HL-60/S4 (cell line): ENCODE data around the gene MBNL3.

Experiments
- in situ Hi-C: fragments of 300-500 bp; cut with MboI; formaldehyde crosslinking; loops from 2 replicates; pipeline ENCODE4 v1.14.3; 2022; ENCODE audit warnings: low sequenced_read_pairs

Gene MBNL3

DNA sequence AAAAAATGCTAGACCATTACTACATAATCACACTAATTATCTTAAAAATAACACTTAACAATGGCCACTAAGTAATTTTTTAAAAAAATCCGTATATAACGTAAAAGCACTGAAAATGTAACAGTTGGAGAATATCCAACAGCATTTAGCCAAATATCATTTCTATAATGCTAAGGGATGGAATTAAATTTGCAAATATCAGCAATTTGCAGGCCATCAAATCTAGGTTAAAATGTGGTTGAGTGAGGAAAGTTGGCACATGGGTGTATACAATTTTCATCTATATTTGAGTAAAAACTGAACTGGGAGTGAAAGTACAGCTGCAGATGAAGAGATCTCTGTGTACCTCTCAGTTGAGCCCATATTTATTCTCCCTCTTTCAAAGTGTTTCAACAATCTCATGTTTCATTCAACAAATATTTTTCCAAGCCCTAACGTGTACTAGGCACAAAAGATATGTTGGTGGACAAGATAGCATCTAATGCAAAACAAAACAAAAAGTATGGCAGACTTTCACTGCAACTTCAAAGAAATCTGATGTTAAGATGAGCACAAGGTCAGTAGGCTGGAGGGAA is 63.0 kb downstream of the MBNL3 start:
- in situ Hi-C loops: no loop called here

DNA sequence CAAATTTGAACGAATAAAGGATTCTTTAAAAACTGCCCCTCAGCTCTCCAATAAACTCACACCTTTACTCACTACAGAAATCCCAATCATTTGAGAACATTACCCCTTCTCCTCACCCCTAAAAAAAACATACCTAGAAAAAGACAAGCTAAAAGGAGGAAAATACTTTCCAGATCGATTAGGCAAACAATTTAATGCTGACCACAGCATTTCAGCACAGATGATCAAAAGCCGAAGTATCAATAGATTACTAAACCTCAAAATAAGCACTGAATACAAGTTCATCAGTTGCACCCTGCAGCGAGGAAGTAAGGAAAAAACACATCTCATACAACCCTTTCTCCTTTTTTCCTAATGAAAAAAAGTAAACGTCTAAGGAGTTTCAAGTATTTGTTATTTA is 65.5 kb downstream of the MBNL3 start:
- in situ Hi-C loops: no loop called here

DNA sequence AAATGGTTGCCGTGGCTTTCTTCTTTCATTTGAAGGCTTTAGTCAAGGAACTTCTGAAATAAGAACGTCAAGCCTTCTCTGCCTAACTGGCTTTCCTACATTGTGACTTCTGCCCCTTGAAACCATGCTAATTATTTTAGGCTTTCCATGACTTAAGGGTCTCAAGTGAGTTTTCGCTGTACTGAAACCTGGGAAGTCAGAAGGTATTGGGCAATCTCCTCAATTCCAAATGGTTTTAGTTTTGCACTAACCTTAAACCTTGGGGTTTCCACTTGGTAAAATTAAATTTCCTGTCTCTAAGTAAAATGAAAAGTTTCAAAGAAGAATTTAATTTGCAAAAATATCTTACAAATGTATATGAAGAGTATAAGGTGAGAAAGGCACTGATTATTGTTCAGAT is 73.8 kb downstream of the MBNL3 start:
- in situ Hi-C loops: no loop called here

DNA sequence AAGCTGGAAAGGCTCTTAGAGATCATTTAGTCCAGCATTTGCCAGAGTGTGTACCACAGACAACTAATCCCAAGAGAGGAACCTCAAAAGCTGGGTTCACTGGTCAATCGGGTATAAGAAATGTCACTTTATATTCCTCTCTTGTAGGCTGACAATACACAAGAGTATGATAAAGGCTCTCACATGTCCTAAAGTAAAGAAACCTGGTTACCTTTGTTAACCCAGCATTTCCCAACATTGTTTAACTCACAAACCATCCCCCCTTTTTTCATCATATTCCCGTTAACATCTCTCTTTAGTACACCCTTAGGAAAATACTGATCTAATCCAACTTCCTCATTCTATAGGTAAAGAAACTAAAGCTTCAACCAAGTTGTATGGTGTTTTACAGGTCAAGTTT is 74.4 kb downstream of the MBNL3 start:
- in situ Hi-C loops: no loop called here

DNA sequence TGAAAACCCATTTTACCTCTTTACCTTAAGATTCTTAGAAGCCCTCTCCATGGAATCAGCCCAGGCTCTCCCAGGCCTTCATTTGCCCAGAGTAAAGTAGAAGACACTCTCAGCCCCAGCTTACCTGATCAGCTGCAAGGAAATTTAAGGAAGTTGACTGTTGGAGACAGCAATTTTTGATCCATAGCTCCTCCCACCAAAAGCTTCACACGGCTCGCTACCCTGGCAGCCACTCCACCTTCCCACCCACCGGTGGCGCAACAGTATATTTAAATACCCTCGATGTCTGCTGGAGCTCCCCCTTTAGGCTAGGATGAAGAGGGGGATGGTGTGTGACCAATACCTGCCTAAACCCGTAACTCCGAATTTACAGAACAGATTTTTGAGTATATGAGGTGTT is 75.4 kb downstream of the MBNL3 start:
- in situ Hi-C loops: no loop called here

DNA sequence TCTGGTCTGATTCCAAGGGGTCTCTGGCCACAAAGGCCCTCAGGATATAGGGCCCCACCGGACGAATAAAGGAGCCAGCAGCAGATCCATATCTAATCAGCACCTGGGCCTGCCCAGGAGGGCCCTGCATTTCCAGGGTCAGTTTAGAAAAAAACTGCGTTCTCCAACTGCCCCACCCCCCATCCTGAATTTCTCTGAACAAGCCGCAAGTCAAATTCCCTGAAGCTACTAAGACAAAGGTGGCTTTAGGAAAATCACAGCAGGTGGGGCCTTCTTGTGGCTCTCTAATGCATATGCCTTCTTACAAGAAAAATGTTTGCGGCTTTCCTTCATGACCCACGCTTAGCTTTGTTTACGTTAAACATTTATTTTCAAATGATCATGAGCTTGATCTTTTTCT is 76.6 kb downstream of the MBNL3 start:
- in situ Hi-C loops: no loop called here

DNA sequence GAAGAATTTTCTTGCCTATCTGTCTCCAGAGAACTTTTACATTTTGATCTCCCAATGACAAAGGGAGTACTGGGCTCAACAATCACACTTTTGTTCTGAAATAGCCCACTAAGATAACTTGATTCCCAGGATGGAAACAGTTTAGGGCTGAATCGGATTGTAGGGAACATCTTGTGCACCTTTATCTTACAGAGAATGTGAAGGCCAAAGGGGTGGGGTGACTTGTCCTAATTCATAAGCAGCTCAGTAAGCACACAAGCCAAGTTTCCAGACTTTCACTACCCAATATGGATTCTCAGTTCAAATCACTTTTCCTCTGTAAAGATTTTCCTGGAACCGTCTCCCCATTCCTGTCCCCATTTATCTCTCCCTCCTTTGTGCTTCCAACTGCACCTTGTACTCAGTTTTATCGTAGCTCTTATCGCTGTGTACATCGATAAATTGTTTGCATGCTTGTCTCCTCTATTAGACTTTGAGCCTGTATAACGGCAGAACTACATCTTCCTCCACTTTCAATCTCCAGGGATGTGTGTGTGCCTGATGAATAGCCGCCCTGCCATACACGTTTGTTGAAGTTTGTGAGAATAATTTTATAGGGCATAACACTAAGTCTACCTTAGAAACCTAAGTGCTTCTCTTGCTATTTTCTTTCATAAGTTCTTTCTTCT is 77.4 kb downstream of the MBNL3 start:
- in situ Hi-C loops: no loop called here

DNA sequence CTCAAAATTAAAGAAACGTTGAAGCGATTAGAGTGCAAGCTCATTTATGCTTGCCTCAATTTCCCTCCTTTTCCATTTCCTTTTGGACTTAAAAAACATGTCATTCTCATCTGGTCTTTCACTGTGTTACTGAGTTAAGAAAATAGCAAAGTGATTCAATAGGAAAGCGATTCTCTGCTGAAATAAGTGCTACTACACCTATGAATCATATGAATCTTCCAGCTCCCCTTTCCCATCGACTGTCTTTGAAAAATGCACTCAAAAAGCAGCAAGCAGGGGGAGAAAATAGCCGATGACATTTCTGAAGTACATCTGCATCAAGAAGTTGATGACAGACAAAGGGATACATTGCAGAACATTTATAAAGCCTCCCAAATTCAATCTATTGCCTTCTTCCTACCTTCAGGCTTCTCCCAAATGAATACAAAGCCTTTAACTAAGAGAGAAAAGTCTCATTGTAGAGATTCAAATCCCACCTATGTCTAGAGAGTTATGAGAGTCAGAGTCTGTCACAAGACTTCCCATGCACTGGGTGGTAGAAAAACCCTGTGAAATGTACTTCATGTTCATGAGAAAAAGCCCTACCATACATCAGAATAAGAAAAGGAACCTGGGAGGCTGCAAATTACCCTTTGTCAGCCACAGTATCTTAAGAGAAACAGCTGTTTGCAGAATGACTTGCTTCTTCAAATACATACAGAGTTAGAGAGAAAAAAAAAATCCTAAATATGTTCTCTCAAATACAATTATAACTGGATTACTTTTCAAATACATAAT is 78.9 kb downstream of the MBNL3 start:
- in situ Hi-C loops: no loop called here

DNA sequence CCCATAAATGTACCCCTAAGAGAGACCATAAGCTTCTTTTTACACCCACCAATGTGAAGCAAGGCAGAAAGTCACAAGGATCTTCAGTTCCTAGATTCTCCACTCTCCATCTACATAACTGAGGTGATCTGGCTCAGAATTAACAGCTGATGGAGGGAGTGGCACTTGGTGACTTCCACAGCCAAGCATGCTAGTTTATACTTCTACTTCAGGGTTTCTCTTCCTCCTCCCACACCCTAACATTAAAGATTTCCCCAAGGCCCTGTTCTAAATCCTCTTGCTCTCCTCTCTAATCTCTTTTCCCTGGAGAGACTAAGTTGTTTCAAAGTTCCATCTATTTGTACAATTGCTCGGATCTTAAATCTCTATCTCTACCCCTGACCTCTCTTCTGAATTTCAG is 81.1 kb downstream of the MBNL3 start:
- in situ Hi-C loops: no loop called here

DNA sequence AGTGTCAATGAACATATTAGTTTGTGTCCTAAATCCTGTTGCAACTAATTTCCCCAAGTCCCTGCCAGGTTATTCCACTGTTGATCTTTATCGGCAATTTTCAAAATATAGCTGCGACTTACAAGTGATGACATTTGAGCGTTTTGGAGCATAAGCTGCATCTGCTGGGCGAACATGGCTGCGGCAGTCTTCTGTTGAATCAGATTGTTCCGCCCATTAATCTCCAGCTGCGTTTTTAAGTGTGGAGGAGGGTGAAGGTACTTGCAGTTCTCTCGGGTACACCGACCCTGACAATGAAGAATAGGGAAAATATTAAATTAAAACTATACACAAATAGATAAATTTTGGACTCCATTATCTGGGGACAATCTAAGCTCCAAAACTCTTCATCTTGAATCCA is 82.7 kb downstream of the MBNL3 start:
- in situ Hi-C loops: no loop called here

DNA sequence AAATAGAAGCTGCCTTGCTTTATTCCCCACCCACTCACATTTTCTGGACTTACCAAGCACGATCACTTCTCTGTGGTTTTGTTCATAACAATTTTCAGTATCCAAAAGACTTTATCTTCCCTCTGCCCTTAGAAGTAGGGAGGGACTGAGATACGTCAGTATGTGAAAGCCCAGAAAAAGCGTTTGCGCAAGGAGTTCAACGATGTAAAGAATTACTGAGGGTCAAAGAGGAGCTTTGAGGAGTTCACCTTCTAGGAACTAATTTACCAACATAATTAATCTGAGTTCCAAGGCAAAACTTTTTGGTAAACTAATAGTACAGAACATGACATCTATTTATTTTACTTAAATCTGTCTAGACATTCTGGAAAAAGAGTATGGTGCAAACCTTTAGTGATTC is 84.6 kb downstream of the MBNL3 start:
- in situ Hi-C loops: no loop called here

DNA sequence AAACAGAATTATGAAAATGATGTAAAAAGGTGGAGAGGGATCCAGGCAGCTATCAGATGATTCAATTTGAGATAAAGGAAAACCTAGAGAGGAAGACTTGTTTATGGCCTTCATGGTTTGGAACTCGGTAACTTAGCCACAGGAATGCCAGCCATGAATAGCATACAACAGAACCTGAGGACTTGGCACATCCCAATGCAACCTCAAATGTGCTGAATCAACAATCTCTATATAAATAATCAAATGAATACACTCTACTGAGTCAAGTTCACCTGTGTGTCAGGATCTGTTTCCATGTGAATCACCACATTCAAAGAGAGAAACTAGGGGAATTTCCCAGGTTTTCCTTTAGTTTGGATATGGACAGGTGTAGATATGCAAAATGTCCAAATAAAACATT is 86.9 kb downstream of the MBNL3 start:
- in situ Hi-C loops: no loop called here

DNA sequence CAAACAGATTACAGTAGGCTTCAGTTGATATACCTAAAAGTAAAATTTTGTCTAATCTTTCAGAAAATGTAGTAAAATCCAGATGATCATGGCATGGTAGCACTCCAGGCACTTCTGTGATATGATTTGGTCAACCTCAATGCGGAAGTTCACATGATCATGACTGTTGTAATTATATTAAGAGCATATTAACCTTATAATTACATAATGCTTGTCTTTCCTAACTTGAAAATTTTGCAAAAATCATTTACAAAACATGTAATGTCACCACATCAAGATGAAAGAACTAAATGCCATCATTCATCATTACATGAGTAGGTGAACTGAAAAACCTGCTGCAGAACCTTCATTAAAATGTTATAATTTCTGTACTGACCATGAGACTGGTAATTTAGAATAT is 88.1 kb downstream of the MBNL3 start:
- in situ Hi-C loops: no loop called here

DNA sequence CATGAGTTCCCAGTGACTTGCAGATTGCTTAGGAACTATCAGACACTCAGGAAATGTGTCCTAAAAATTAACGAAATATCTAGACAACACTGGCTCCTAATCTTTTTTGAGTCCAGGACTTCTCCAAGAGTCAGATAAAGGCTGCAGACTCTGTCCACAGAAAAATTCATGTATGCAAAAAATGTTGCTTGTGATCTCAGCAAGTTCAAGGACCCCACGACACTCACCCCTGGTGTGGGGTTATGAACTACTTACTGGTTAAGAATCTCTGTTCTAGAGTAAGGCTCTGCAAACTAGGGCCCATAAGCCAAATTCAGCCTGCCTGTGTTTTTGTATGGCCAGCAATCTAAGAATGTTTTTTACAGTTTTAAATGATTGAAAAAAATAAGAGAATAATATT is 93.2 kb downstream of the MBNL3 start:
- in situ Hi-C loops: no loop called here

DNA sequence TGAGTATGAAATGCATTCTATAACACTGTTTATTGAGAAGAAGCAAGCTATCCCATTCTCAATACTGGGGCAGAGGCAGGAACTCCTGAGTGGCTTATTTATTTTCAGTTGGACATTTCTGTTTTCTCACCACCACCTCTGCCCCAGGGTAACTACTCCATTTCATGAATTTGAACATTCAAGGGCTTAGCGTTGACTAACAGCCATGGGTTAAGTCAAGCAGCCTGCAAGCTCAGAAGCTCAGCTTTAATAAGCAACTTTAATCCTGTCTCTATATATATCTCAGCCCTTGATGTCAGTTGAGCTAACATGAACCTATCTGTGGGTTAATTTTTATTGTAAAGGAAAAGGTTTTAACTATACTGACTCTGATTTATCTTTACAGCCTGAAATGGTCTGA is 93.8 kb downstream of the MBNL3 start:
- in situ Hi-C loops: no loop called here

DNA sequence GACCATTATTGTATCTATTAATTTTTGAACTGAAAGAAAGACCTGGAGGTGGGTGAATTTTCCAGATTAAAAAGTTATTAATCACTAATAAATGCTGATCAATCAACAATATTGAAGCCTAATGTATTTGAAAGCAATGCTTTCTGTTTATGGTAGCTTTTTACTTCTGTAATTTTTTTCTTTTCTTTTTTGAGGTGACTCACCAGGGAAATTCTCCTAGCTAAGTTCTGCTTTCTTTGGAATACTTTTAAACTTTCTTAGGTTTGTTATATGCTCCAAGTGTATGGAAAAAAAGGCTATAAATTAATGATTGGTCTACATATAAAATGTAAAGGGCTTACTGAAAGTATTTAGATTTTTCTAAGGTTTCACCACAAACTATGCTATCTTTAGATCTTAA is 94.2 kb downstream of the MBNL3 start:
- in situ Hi-C loops: no loop called here

DNA sequence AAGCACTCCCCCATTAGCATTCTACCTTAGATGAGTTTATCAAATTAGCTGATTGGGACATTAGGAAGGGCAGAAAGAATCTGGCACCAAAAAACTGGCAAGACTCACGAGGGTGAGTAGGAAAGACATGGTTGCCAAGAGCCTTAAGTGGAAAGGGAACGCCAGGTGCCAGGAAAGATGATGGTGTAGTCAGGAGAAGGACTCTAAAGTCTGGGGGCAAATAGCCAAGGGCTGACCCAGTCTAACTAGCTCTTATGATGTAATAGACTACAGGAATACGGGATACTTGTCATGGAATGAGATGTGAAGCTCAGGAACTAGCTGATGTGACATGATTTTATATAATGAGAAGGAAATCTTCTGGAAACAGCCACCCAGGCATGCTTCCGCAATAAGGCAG is 94.8 kb downstream of the MBNL3 start:
- in situ Hi-C loops: no loop called here

DNA sequence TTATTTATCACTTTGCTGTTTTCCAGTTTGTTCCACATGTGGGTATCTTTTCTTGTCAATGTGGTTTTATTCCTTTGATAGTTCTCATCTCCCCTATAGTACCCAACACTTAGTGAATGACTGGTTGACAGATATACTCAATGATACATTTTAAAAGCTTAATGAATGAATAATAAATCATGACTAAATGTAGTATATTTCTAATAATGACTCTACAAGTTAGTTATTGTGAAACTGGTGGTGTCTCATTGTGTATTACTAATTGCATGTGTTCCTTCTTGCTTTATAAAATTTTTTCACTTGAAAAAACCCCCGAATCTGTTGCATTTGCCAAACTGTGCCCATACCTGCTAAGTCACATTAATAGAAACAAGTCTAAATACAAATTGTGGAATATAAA is 95.4 kb downstream of the MBNL3 start:
- in situ Hi-C loops: no loop called here

DNA sequence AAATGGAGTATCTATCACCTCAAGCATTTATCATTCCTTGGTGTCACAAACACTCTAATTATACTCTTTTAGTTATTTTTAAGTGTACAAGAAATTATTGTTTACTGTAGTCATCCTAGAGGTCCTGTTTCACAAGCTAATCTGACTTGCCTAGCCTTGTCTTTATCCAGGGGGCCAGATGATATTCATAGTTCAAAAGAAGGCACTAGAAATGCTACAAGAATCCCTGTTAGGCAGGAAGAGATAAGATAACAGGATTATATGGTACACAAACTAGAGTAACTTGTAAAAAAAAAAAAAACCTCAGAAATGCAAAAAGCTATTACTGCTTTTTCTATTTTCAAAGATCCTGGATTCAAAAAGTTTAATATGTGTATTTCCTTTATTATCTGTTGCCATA is 95.8 kb downstream of the MBNL3 start:
- in situ Hi-C loops: no loop called here

DNA sequence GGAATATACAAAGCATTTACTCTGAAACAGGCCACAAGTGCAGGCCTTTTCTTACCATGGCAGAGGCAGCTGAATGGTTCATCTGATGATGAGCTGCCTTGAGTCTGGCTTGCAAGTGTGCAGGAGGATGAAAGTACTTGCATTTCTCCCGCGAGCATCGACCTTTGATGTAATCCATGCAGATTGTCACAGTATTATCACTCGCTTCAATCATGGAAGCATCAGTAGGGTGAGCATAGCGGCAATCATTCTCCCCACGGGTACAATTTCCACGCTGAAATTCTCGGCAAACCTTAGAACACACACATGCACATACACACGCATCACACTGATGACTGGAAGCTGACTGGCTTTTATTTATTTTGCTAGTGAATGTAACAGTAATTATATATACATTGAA is 98.0 kb downstream of the MBNL3 start:
- in situ Hi-C loops: no loop called here

DNA sequence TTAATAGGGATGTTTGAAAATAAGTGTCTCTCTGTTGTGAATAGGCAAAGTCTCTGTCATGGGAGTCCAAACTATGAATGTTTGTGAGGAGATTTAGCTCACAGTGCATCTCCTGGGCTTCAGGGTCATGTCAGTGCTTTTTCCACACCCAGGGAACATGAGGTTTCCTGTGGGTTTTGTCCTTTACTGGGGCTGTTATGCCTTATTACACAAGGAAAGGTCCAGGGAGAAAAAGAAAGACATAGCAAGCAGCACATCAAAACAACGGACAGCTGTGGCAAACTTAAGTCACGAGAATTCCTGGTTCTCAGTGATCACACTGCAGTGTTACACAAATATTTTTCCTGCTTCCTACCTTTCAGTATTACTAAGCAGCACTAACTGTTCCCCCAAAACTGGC is 99.4 kb downstream of the MBNL3 start:
- in situ Hi-C loops: no loop called here

DNA sequence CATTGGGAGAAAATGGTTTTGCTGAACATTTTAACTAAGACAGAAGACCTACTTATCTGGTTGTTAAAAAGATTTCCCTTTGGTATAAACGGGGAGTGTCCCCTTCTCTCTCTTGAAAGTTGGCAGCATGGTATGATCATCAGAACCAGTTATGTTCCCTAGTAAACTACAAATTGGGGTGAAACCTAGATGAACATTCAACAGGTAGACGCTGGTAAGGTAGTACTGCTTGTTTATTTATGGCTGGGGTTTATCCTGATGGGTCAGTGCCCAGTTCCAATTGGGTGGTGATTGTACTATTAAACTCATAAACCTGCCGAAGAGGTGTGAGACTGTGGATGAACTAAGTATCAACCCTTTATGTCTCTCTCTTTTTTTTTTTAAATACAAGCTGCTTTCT is 100.5 kb downstream of the MBNL3 start:
- in situ Hi-C loops: no loop called here

DNA sequence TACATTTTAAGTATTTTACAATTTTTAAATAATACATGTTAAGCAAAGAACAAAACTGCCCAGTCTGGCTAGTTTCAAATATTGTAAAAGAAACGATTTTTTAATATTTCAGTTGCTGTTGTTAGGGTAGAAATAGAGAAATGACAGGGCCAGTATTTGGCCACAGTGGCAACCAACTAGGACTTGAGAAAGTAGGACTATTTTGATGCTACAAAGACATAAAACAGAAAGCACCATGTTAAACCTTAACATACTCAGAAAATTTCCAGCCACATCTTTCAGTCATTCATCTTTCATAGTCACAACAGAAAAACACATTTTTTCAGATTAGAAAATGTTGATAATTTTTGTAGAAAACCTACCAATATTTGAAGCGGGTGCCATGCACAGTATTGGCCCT is 104.5 kb downstream of the MBNL3 start:
- in situ Hi-C loops: no loop called here
